Ovary (tissue), 3 donors: ENCODE data around the gene SLC1A2.

Experiments used
- CTCF ChIP-seq, 3 donors: fragments of 450-650 bp in 2 of 3; fragments of 200-600 bp in 1 of 3; IDR thresholded peaks; one replicate each; pipeline versions ENCODE4 v1.5.1 to v1.8.0; 2016 to 2022; ENCODE audit warnings: antibody characterized with exemption in 3 of 3, mild to moderate bottlenecking in 1 of 3
- EP300 ChIP-seq: sonication (generic); formaldehyde crosslinking; IDR thresholded peaks from one replicate; pipeline ENCODE4 v1.6.1; 2017; ENCODE audit warnings: antibody characterized with exemption
- POLR2A ChIP-seq: fragments of 450-650 bp; IDR thresholded peaks from one replicate; pipeline ENCODE4 v1.6.1; 2017; ENCODE audit warnings: antibody characterized with exemption, mild to moderate bottlenecking, moderate library complexity
- donor health status: DM: no; HTN: no; CAD: no.

GRCh38 chr11:35245056-35245455 lies 174.3 kb downstream of the SLC1A2 start:
- TF ChIP-seq POLR2A (no peak), EP300 (no peak), CTCF (IDR thresholded peaks at IDR 0.05) (no peak)
